Liver (tissue), 3 donors: ENCODE data around the gene DCC.

Experiments used
- ATF3 ChIP-seq: IDR thresholded peaks from 2 replicates; pipeline ENCODE4 v1.6.1; 2016; ENCODE audit warnings: antibody characterized with exemption
- FOXA1 ChIP-seq: IDR thresholded peaks from 2 replicates; pipeline ENCODE4 v1.6.1; 2016; ENCODE audit warnings: antibody characterized with exemption
- GABPA ChIP-seq, 2 donors: IDR thresholded peaks in 1 of 2; conservative IDR thresholded peaks in 1 of 2; 2 replicates each; pipeline ENCODE4 v1.6.1; 2016; ENCODE audit warnings: antibody characterized with exemption in 2 of 2, mild to moderate bottlenecking in 1 of 2, moderate library complexity in 1 of 2
- JUND ChIP-seq, 2 donors: IDR thresholded peaks; 2 replicates each; pipeline ENCODE4 v1.6.1; 2016; ENCODE audit warnings: antibody characterized with exemption in 2 of 2
- MAX ChIP-seq: IDR thresholded peaks from 2 replicates; pipeline ENCODE4 v1.6.1; 2016; ENCODE audit warnings: antibody characterized with exemption
- RAD21 ChIP-seq, 2 donors: IDR thresholded peaks; 2 replicates each; pipeline ENCODE4 v1.6.1; 2016; ENCODE audit warnings: antibody characterized with exemption in 2 of 2, mild to moderate bottlenecking in 2 of 2
- SP1 ChIP-seq: IDR thresholded peaks from 2 replicates; pipeline ENCODE4 v1.6.1; 2018; ENCODE audit warnings: antibody characterized with exemption, mild to moderate bottlenecking
- TAF1 ChIP-seq: conservative IDR thresholded peaks from 2 replicates; pipeline ENCODE4 v1.6.1; 2016; ENCODE audit warnings: antibody characterized with exemption, mild to moderate bottlenecking
- YY1 ChIP-seq: IDR thresholded peaks from 2 replicates; pipeline ENCODE4 v1.6.1; 2016; ENCODE audit warnings: antibody characterized with exemption, mild to moderate bottlenecking
- ZBTB33 ChIP-seq: IDR thresholded peaks from 2 replicates; pipeline ENCODE4 v1.6.1; 2016; ENCODE audit warnings: antibody characterized with exemption
- TF ChIP-seq, protein P1 (sequence below): fragments of 150-350 bp; IDR thresholded peaks from 2 replicates; pipeline ENCODE4 v1.5.1; 2017; ENCODE audit warnings: improper control_type of control experiment, low read depth, low read length; ENCODE audit not compliant: missing input control
- donor health status: healthy.
- donor health status: healthy.

DNA sequence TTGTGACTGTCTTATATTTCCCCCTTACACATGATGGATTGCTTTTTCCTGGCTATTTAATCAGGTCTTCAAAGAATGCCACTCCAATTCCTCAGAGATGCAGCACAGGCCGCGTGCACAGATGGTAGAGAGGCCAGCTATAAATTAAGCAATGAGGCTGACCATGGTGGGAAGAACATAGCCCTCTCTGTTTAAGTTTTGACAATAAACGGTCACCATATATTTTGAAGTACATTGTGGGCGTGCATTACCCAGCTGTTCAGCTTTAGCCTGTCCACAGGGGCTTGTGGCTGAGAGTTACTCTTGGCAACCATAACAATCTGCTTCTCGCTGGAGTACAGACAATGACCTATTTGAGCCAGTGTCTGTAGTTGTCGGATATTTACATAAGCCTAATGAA is 730.8 kb downstream of the DCC start:
- TF ChIP-seq MAX (no peak), RAD21 (IDR thresholded peaks at IDR 0.05) (no peak), TAF1 (no peak), SP1 (no peak), ATF3 (no peak), YY1 (no peak), ZBTB33 (no peak), JUND (IDR thresholded peaks at IDR 0.05) (no peak), FOXA1 (no peak), GABPA (IDR thresholded peaks at IDR 0.05 in 1 of 2, conservative IDR thresholded peaks at IDR 0.05 in 1 of 2) (no peak)
- TF ChIP-seq, protein P1, sequence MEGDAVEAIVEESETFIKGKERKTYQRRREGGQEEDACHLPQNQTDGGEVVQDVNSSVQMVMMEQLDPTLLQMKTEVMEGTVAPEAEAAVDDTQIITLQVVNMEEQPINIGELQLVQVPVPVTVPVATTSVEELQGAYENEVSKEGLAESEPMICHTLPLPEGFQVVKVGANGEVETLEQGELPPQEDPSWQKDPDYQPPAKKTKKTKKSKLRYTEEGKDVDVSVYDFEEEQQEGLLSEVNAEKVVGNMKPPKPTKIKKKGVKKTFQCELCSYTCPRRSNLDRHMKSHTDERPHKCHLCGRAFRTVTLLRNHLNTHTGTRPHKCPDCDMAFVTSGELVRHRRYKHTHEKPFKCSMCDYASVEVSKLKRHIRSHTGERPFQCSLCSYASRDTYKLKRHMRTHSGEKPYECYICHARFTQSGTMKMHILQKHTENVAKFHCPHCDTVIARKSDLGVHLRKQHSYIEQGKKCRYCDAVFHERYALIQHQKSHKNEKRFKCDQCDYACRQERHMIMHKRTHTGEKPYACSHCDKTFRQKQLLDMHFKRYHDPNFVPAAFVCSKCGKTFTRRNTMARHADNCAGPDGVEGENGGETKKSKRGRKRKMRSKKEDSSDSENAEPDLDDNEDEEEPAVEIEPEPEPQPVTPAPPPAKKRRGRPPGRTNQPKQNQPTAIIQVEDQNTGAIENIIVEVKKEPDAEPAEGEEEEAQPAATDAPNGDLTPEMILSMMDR = no peak
